Natural killer cell (primary cell): ENCODE results near the gene KIAA0753. TPM values are rescaled to one million over a fixed set of nuclear protein-coding genes. Genes with fewer than 3 reads are reported as not detected.

Experiments used
- ATAC-seq, 3 donors: fragments of 150-1000 bp in 2 of 3; fragments of 200-7000 bp in 1 of 3; cut with Tn5 transposase; 1 replicate in 1 of 3; 2 replicates in 2 of 3; pipeline ENCODE4 v1.10.0; 2021; ENCODE audit warnings: mild to moderate bottlenecking in 2 of 3, moderate library complexity in 2 of 3
- DNase-seq, 2 donors: peaks; one replicate each; pipeline versions ENCODE4 v3.0.0 to v3.0.0-alpha.2; 2013 to 2021; ENCODE audit warnings: mixed read lengths in 1 of 2
- H3K27ac ChIP-seq: one replicate; pipeline ENCODE4 v1.5.1; 2013; ENCODE audit warnings: mild to moderate bottlenecking, low read length
- H3K27me3 ChIP-seq: one replicate; pipeline ENCODE4 v1.6.1; 2013; ENCODE audit warnings: low read length; ENCODE audit not compliant: control insufficient read depth, insufficient read depth
- H3K36me3 ChIP-seq: one replicate; pipeline ENCODE4 v1.6.1; 2013; ENCODE audit warnings: low read length; ENCODE audit not compliant: control insufficient read depth, insufficient read depth
- H3K4me1 ChIP-seq: one replicate; pipeline ENCODE4 v1.6.1; 2013; ENCODE audit warnings: low read length; ENCODE audit not compliant: control insufficient read depth, insufficient read depth
- H3K4me3 ChIP-seq: one replicate; pipeline ENCODE4 v1.5.1; 2013; ENCODE audit warnings: low read length
- H3K9me3 ChIP-seq: one replicate; pipeline ENCODE4 v1.6.1; 2013; ENCODE audit warnings: low read length; ENCODE audit not compliant: control insufficient read depth, insufficient read depth
- H3K27ac Mint-ChIP-seq, 2 donors: one replicate each; pipeline ENCODE4 v1.8.0; 2022; ENCODE audit warnings: mild to moderate bottlenecking in 2 of 2, mixed read lengths in 2 of 2, moderate library complexity in 1 of 2
- H3K27me3 Mint-ChIP-seq, 2 donors: one replicate each; pipeline ENCODE4 v1.8.0; 2022; ENCODE audit warnings: low read depth in 2 of 2, mixed read lengths in 2 of 2
- H3K36me3 Mint-ChIP-seq: one replicate; pipeline ENCODE4 v1.8.0; 2022; ENCODE audit warnings: mixed read lengths
- H3K4me1 Mint-ChIP-seq, 2 donors: one replicate each; pipeline ENCODE4 v1.8.0; 2022; ENCODE audit warnings: mixed read lengths in 2 of 2
- H3K4me3 Mint-ChIP-seq: one replicate; pipeline ENCODE4 v1.8.0; 2022; ENCODE audit warnings: mild to moderate bottlenecking, moderate library complexity, mixed read lengths
- H3K9me3 Mint-ChIP-seq, 2 donors: one replicate each; pipeline ENCODE4 v1.8.0; 2022; ENCODE audit warnings: mixed read lengths in 2 of 2
- CTCF ChIP-seq: fragments of 200-600 bp; IDR thresholded peaks from one replicate; pipeline ENCODE4 v1.8.0; 2022; ENCODE audit warnings: antibody characterized with exemption
- WGBS: methylation state at CpG from one replicate; pipeline ENCODE4 v1.1.7; 2013; ENCODE audit warnings: missing lambda C conversion rate; ENCODE audit not compliant: insufficient coverage; 5-methylcytosine and 5-hydroxymethylcytosine counted together
- intact Hi-C: fragments of 100-400 bp; cut with micrococcal nuclease; formaldehyde crosslinking; loops from one replicate; pipeline ENCODE4 v1.14.2; 2022
- total RNA-seq, 4 donors: library from RNA; stranded (reverse); fragments of 120-200 nt in 1 of 4; gene quantifications; one replicate each; pipeline versions ENCODE4 v1.2.3 to v1.2.4, GENCODE V29; 2013 to 2022

KIAA0753 gene
- total RNA-seq, 3 donors from 2014 or later (not counting 1 experiment from before 2014, with no cell fraction given), result 13.4 to 17.2 (median 15.4) TPM

DNA sequence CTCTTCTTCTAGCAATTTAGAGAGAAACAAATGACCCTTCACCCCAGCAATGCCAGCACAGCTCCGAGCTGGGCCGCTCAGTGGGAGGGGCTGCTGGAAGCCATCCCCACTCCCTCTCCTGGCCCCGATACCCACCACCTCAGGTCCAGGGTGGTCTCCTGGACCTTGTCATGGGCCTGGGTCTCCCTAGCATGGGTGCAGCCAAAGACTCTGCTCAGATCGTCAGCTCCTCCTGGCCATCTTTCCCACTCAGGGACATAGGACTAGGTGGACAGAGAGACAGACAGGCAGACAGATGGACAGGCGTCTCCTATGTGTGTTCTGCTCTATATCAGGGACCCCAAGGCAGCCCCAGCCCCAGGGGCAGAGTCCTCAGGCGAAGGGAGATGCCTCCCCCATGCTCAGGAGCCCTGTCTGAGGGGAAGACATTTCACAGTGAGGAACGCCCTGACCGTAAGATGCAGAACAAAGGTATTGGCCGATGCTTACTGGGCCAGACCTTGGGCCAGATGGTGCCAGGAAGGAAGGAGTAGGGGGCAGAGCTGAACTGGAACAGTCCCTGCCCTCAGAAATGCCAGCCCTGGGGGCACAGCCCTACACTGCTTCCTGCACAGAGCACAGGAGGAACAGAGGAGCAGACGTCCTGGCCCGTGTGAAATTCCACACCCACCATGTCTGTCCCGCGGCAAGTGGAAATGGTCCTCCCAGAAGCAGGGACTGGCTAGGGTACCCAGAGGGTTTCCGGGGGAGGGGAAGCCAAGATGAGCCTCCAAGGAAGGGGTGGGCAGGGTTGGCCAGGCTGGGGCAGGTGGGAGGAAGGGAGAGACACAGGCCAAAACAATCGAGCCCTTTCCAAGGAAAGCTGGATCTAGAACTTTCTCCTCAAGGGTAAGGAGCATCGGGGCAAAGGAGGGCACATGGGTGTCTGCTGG lies 97.2 kb downstream of the KIAA0753 start:
- Histone ChIP-seq H3K4me1 (peaks cover 4% of the 10 kb centered on the region), H3K9me3 (no peaks in the 10 kb centered on the region), H3K27ac (no peak overlapping the region), H3K4me3 (no peak overlapping the region), H3K36me3 (no peaks in the 10 kb centered on the region), H3K27me3 (no peaks in the 10 kb centered on the region)
- Mint-ChIP-seq H3K27me3 (peaks cover 5 to 9% of the 10 kb centered on the region in 2 donors), H3K9me3 (no peaks in the 10 kb centered on the region), H3K27ac (no peak overlapping the region), H3K4me3 (no peak overlapping the region), H3K4me1 (peaks cover 0 to 3% of the 10 kb centered on the region in 2 donors), H3K36me3 (no peaks in the 10 kb centered on the region)
- ATAC-seq (no peak), DNase-seq (no peak)
- 89% methylated on average over 16 of the region's 16 CpGs for WGBS
- intact Hi-C loops, result no loop called here
- TF ChIP-seq CTCF, result no peak

- H3K4me3 ChIP-seq, result no peak overlapping the region
Measured at GRCh38 chr17:6542577-6542976, 97.9 kb downstream of the KIAA0753 start.

DNA sequence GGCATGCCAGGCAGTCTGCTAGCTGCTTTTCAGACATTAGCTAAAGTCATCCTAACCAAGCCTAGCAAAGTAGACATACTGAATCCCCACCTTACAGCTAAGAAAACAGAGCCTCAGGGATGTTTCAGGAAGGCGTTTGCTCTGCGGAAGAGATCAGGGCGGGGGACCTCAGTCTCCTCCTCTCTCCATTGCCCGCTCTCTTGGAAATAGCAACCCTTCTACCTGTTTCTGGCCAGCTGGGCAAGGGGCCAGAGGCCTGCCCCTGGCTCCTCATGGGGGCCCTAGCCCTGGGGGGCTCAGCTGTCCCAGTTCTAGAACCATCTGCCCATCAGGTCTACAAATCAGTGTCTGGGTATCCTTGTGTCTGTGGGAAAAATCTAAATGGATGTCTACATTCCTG lies 98.6 kb downstream of the KIAA0753 start:
- H3K9me3 ChIP-seq, result no peaks in the 10 kb centered on the region
- WGBS, result 95% methylated on average over 4 of the region's 4 CpGs
- H3K9me3 Mint-ChIP-seq, result no peaks in the 10 kb centered on the region
- H3K36me3 ChIP-seq, result no peaks in the 10 kb centered on the region
- no peaks in the 10 kb centered on the region for H3K4me1 ChIP-seq
- no peak for TF ChIP-seq CTCF
- peaks cover 0 to 7% of the 10 kb centered on the region in 2 donors for H3K27me3 Mint-ChIP-seq
- H3K27ac Mint-ChIP-seq, result no peak overlapping the region
- no peaks in the 10 kb centered on the region for H3K27me3 ChIP-seq
- ATAC-seq (no peak), DNase-seq (no peak)
- H3K27ac ChIP-seq, result no peak overlapping the region
- no peak overlapping the region for H3K4me3 ChIP-seq
- H3K36me3 Mint-ChIP-seq, result no peaks in the 10 kb centered on the region
- no peaks in the 10 kb centered on the region for H3K4me1 Mint-ChIP-seq
- H3K4me3 Mint-ChIP-seq, result no peak overlapping the region
- intact Hi-C loops, result no loop called here

More at GRCh38 chr17:6542577-6542976, 97.9 kb downstream of the KIAA0753 start:
- Mint-ChIP-seq H3K4me1 (no peaks in the 10 kb centered on the region), H3K4me3 (no peak overlapping the region), H3K27ac (no peak overlapping the region), H3K27me3 (peaks cover 0 to 9% of the 10 kb centered on the region in 2 donors), H3K9me3 (no peaks in the 10 kb centered on the region), H3K36me3 (no peaks in the 10 kb centered on the region)
- Histone ChIP-seq H3K27ac (no peak overlapping the region), H3K4me1 (no peaks in the 10 kb centered on the region), H3K27me3 (no peaks in the 10 kb centered on the region), H3K9me3 (no peaks in the 10 kb centered on the region), H3K36me3 (no peaks in the 10 kb centered on the region)
- no peak for TF ChIP-seq CTCF
- DNase-seq (no peak), ATAC-seq (no peak)
- 90% methylated on average over 4 of the region's 4 CpGs for WGBS
- intact Hi-C loops, result no loop called here
